ENCODE results near the gene FUS.
"Not testable (repeated sequence)": the region's sequence is repeated elsewhere in the genome, so short reads cannot be mapped to it uniquely, and the experiment has no call there.

The FUS gene

GRCh38 chr16:31179747-31180459 lies at the start of gene FUS:
FUS (plus strand) TSS chr16:31180139; CDS start chr16:31180215, 76 bp downstream.
- peak; percentile 80 to 96 (median 89) for DNase-seq (ENCODE audit: low read depth in 2 of 3, low spot score in 2 of 3)

GRCh38 chr16:31130336-31130891 lies 49.5 kb upstream of the FUS start:
- DNase-seq (ENCODE audit: low read depth in 2 of 3, low spot score in 2 of 3), result no peak

- no peak for DNase-seq (ENCODE audit: low read depth in 2 of 3, low spot score in 2 of 3)
These were observed 49.0 kb upstream of the FUS start for GRCh38 chr16:31130899-31131298.

- DNase-seq (ENCODE audit: low read depth in 2 of 3, low spot score in 2 of 3), result no peak
These were observed 48.5 kb upstream of the FUS start for GRCh38 chr16:31131416-31131815.

GRCh38 chr16:31131841-31132271 lies 48.1 kb upstream of the FUS start:
- no peak for DNase-seq (ENCODE audit: low read depth in 2 of 3, low spot score in 2 of 3)

GRCh38 chr16:31132303-31132979 lies 47.5 kb upstream of the FUS start:
- DNase-seq (ENCODE audit: low read depth in 2 of 3, low spot score in 2 of 3), result no peak

GRCh38 chr16:31133046-31133501 lies 46.9 kb upstream of the FUS start:
- DNase-seq (ENCODE audit: low read depth in 2 of 3, low spot score in 2 of 3), result no peak

GRCh38 chr16:31134091-31134571 lies 45.8 kb upstream of the FUS start:
- DNase-seq (ENCODE audit: low read depth in 2 of 3, low spot score in 2 of 3), result no peak

- no peak for DNase-seq (ENCODE audit: low read depth in 2 of 3, low spot score in 2 of 3)
These were observed 45.1 kb upstream of the FUS start for GRCh38 chr16:31134625-31135534.

GRCh38 chr16:31135535-31136286 lies 44.2 kb upstream of the FUS start, which contains the start of gene PRSS8:
PRSS8 (minus strand) TSS chr16:31135727; CDS start chr16:31135498, 229 bp downstream.
- DNase-seq (ENCODE audit: low read depth in 2 of 3, low spot score in 2 of 3), result no peak

- no peak for DNase-seq (ENCODE audit: low read depth in 2 of 3, low spot score in 2 of 3)
These were observed 43.7 kb upstream of the FUS start for GRCh38 chr16:31136287-31136662.

- DNase-seq (ENCODE audit: low read depth in 2 of 3, low spot score in 2 of 3), result not testable (repeated sequence)
These were observed 43.0 kb upstream of the FUS start for GRCh38 chr16:31136822-31137499.

- DNase-seq (ENCODE audit: low read depth in 2 of 3, low spot score in 2 of 3), result no peak
These were observed 41.0 kb upstream of the FUS start for GRCh38 chr16:31138621-31139578.

GRCh38 chr16:31141071-31141469 lies 38.9 kb upstream of the FUS start:
- not testable (repeated sequence) for DNase-seq (ENCODE audit: low read depth in 2 of 3, low spot score in 2 of 3)

GRCh38 chr16:31141489-31142108 lies 38.3 kb upstream of the FUS start:
- DNase-seq (ENCODE audit: low read depth in 2 of 3, low spot score in 2 of 3), result no peak

GRCh38 chr16:31142109-31143010 lies 37.6 kb upstream of the FUS start:
- peak; percentile 98 to 99 (median 98) for DNase-seq (ENCODE audit: low read depth in 2 of 3, low spot score in 2 of 3)

All from activated CD8-positive, alpha-beta memory T cell treated with anti-CD3 and anti-CD28 coated beads for 48 hours (primary cell).